HAP-1 (cell line): ENCODE data around the gene ERBIN.
A peak's percentile ranks its signal among the peaks of the same experiment; 100 is the strongest.
"Not testable (repeated sequence)": the region's sequence is repeated elsewhere in the genome, so short reads cannot be mapped to it uniquely, and the experiment has no call there.

Experiments used
- DNase-seq, 2 experiments: peaks; one replicate each; pipeline ENCODE4 v3.0.0-alpha.2; 2016 to 2020; ENCODE audit warnings: low spot score in 2 of 2
- H3K27me3 ChIP-seq: fragments of 250-450 bp; sonication (Bioruptor Pico); 2 replicates; pipeline ENCODE4 v1.5.1; 2020; ENCODE audit warnings: low read depth, mild to moderate bottlenecking, moderate library complexity
- H3K36me3 ChIP-seq: fragments of 250-450 bp; sonication (Bioruptor Pico); replicated peaks from 2 replicates; pipeline ENCODE4 v1.5.1; 2020; ENCODE audit warnings: mild to moderate bottlenecking
- H3K4me1 ChIP-seq: fragments of 250-450 bp; sonication (Bioruptor Pico); 2 replicates; pipeline ENCODE4 v1.5.1; 2020; ENCODE audit warnings: mild to moderate bottlenecking
- H3K4me3 ChIP-seq: fragments of 250-450 bp; sonication (Bioruptor Pico); 2 replicates; pipeline ENCODE4 v1.5.1; 2020; ENCODE audit warnings: mild to moderate bottlenecking, moderate library complexity
- H3K9me3 ChIP-seq: fragments of 250-450 bp; sonication (Bioruptor Pico); 2 replicates; pipeline ENCODE4 v1.5.1; 2020; ENCODE audit warnings: mild to moderate bottlenecking, moderate library complexity
- in situ Hi-C: fragments of 300-500 bp; cut with MboI; formaldehyde crosslinking; loops from 3 replicates; pipeline ENCODE4 v1.14.3; 2020; ENCODE audit warnings: low sequenced_read_pairs, inconsistent platforms, mixed read lengths

The ERBIN gene

GRCh38 chr5:66013397-66013796 lies 87.0 kb downstream of the ERBIN start:
- in situ Hi-C loops, result no loop called here
- H3K4me3 ChIP-seq, result no peak overlapping the region
- H3K4me1 ChIP-seq, result no peaks in the 10 kb centered on the region; the same call in 1 of the 2 replicates

GRCh38 chr5:66013906-66014305 lies 87.5 kb downstream of the ERBIN start:
- no peak for DNase-seq
- in situ Hi-C loops, result no loop called here
- Histone ChIP-seq H3K4me3 (no peak overlapping the region), H3K27me3 (no peaks in the 10 kb centered on the region), H3K9me3 (no peaks in the 10 kb centered on the region), H3K4me1 (no peaks in the 10 kb centered on the region; the same call in 1 of the 2 replicates), H3K36me3 (no peaks in the 10 kb centered on the region; the same call in 1 of the 2 replicates)

More at GRCh38 chr5:66013397-66013796, 87.0 kb downstream of the ERBIN start:
- Histone ChIP-seq H3K27me3 (no peaks in the 10 kb centered on the region), H3K9me3 (no peaks in the 10 kb centered on the region), H3K36me3 (no peaks in the 10 kb centered on the region; the same call in 1 of the 2 replicates)
- no peak for DNase-seq

GRCh38 chr5:66015196-66015960 lies 89.0 kb downstream of the ERBIN start:
- Histone ChIP-seq H3K4me1 (no peaks in the 10 kb centered on the region; the same call in 1 of the 2 replicates), H3K36me3 (no peaks in the 10 kb centered on the region; the same call in 1 of the 2 replicates), H3K4me3 (no peak overlapping the region), H3K27me3 (no peaks in the 10 kb centered on the region), H3K9me3 (no peaks in the 10 kb centered on the region)
- DNase-seq, result no peak
- in situ Hi-C loops, result no loop called here

DNA sequence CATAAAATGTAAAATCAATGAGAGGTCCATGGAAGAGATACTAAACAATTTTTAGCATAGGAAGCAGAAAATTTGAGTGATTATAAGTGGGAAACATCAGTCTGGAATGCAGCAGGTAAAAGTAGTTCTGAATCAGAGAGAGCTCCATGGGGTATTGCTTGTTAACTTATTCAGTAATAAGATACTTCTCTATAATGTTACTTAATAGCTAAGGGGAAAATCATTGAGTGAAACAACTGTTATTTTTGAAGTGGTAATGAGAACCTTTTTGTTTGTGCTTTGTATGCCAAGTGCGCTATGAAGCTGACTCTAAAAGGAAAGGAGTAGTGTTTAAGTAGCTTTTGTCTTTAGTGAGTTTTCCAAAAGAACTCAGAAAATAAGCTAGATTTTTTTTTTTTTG lies 95.2 kb downstream of the ERBIN start:
- in situ Hi-C loops, result no loop called here
- peaks cover 6% of the 10 kb centered on the region for H3K36me3 ChIP-seq

GRCh38 chr5:66039296-66039695 lies 112.9 kb downstream of the ERBIN start:
- Histone ChIP-seq H3K27me3 (peaks cover 11% of the 10 kb centered on the region; the same call in 1 of the 2 replicates), H3K36me3 (peaks cover 10% of the 10 kb centered on the region)
- in situ Hi-C loops, result no loop called here

More for the DNA sequence above, 95.2 kb downstream of the ERBIN start:
- no peak overlapping the region for H3K4me3 ChIP-seq
- no peaks in the 10 kb centered on the region for H3K4me1 ChIP-seq
- H3K27me3 ChIP-seq, result no peaks in the 10 kb centered on the region
- no peak for DNase-seq
- H3K9me3 ChIP-seq, result no peaks in the 10 kb centered on the region

GRCh38 chr5:66039701-66040100 lies 113.3 kb downstream of the ERBIN start:
- peaks cover 12% of the 10 kb centered on the region for H3K36me3 ChIP-seq
- in situ Hi-C loops, result no loop called here
- H3K4me1 ChIP-seq, result peaks cover 11% of the 10 kb centered on the region
- H3K27me3 ChIP-seq, result peaks cover 11% of the 10 kb centered on the region; the same call in 1 of the 2 replicates
- DNase-seq, result peak in 1 of 2 experiments; percentile 97
- H3K9me3 ChIP-seq, result no peaks in the 10 kb centered on the region
- H3K4me3 ChIP-seq, result no peak overlapping the region

More at GRCh38 chr5:66039296-66039695, 112.9 kb downstream of the ERBIN start:
- Histone ChIP-seq H3K4me1 (peaks cover 11% of the 10 kb centered on the region), H3K4me3 (no peak overlapping the region), H3K9me3 (no peaks in the 10 kb centered on the region)
- DNase-seq, result no peak

DNA sequence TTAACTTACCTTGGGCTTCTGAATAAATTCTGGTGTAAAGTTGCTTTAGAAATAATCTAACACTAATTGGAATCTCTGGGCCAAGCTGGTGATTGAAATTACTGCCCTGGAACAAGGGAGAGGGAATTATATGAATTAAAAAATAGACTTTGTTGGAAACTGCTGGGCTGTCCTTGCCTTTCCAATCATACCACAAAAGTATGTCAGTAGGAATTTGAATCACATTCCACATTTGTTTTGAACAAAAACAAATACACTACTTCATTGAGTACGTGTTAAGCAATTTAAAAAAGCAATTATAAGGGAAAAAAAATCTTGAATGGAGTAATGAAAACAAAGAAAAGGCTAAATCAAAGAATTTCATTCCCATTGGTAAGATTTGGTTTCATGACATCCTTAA lies 115.3 kb downstream of the ERBIN start:
- no peaks in the 10 kb centered on the region for H3K9me3 ChIP-seq
- DNase-seq, result no peak
- H3K4me3 ChIP-seq, result no peak overlapping the region
- in situ Hi-C loops, result no loop called here
- peaks cover 11% of the 10 kb centered on the region; the same call in 1 of the 2 replicates for H3K27me3 ChIP-seq
- peaks cover 12% of the 10 kb centered on the region for H3K36me3 ChIP-seq
- peaks cover 17% of the 10 kb centered on the region for H3K4me1 ChIP-seq

DNA sequence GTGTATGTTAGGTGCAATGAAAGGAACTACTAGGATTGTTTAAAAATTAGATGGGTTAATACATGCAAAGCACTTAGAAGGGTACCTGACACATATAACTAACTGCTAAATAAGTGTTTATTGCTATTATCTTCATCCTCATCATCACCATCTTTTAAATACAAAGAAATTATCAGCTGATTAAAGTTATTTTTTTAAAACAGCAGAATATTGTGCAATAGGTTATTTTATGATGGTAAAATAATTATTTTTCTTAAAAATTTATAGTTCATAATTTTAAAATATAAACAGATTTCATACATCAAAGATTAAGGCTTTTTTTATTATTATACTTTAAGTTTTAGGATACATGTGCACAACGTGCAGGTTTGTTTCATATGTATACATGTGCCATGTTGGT lies 130.9 kb downstream of the ERBIN start:
- DNase-seq, result no peak
- H3K36me3 ChIP-seq, result peaks cover 10% of the 10 kb centered on the region; the same call in 1 of the 2 replicates

GRCh38 chr5:66061320-66061719 lies 134.9 kb downstream of the ERBIN start:
- in situ Hi-C loops, result not testable (repeated sequence)

More for the DNA sequence above, 130.9 kb downstream of the ERBIN start:
- Histone ChIP-seq H3K9me3 (no peaks in the 10 kb centered on the region), H3K27me3 (no peaks in the 10 kb centered on the region), H3K4me3 (no peak overlapping the region), H3K4me1 (no peaks in the 10 kb centered on the region)
- in situ Hi-C loops, result no loop called here

DNA sequence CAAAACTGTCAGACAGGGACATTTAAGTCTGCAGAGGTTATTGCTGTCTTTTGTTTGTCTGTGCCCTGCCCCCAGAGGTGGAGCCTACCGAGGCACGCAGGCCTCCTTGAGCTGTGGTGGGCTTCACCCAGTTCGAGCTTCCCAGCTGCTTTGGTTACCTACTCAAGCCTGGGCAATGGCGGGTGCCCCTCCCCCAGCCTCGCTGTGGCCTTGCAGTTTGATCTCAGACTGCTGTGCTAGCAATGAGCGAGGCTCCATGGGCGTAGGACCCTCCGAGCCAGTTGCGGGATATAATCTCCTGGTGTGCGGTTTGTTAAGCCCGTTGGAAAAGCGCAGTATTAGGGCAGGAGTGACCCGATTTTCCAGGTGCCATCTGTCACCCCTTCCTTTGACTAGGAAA lies 136.7 kb downstream of the ERBIN start:
- H3K9me3 ChIP-seq, H3K4me3 ChIP-seq, H3K36me3 ChIP-seq, DNase-seq, in situ Hi-C loops, H3K4me1 ChIP-seq, H3K27me3 ChIP-seq: not testable (repeated sequence)

More at GRCh38 chr5:66061320-66061719, 134.9 kb downstream of the ERBIN start:
- not testable (repeated sequence) for H3K4me3 ChIP-seq, H3K9me3 ChIP-seq, DNase-seq, H3K36me3 ChIP-seq, H3K27me3 ChIP-seq, H3K4me1 ChIP-seq

GRCh38 chr5:66066826-66067225 lies 140.5 kb downstream of the ERBIN start:
- Histone ChIP-seq H3K27me3 (no peaks in the 10 kb centered on the region), H3K4me1 (no peaks in the 10 kb centered on the region; the same call in 1 of the 2 replicates), H3K9me3 (no peaks in the 10 kb centered on the region), H3K4me3 (no peak overlapping the region), H3K36me3 (no peaks in the 10 kb centered on the region)
- in situ Hi-C loops, result no loop called here
- no peak for DNase-seq

GRCh38 chr5:66072031-66072430 lies 145.7 kb downstream of the ERBIN start:
- in situ Hi-C loops, result no loop called here
- Histone ChIP-seq H3K4me1 (no peaks in the 10 kb centered on the region), H3K9me3 (no peaks in the 10 kb centered on the region), H3K4me3 (no peak overlapping the region), H3K36me3 (no peaks in the 10 kb centered on the region; the same call in 1 of the 2 replicates), H3K27me3 (no peaks in the 10 kb centered on the region)
- DNase-seq, result no peak

GRCh38 chr5:66074901-66075300 lies 148.5 kb downstream of the ERBIN start:
- no peak for DNase-seq
- Histone ChIP-seq H3K27me3 (no peaks in the 10 kb centered on the region), H3K36me3 (peaks cover 2% of the 10 kb centered on the region), H3K9me3 (no peaks in the 10 kb centered on the region), H3K4me1 (no peaks in the 10 kb centered on the region), H3K4me3 (no peak overlapping the region)
- in situ Hi-C loops, result no loop called here

GRCh38 chr5:66080664-66081063 lies 154.3 kb downstream of the ERBIN start:
- DNase-seq, result no peak
- in situ Hi-C loops, result no loop called here
- peaks cover 2% of the 10 kb centered on the region; the same call in 1 of the 2 replicates for H3K36me3 ChIP-seq
- peaks cover 10% of the 10 kb centered on the region for H3K4me1 ChIP-seq
- H3K4me3 ChIP-seq, result no peak overlapping the region
- no peaks in the 10 kb centered on the region for H3K27me3 ChIP-seq
- no peaks in the 10 kb centered on the region for H3K9me3 ChIP-seq
